Spleen (tissue), 7 donors: ENCODE results near the gene CTSL.
"Not testable (repeated sequence)": the region's sequence is repeated elsewhere in the genome, so short reads cannot be mapped to it uniquely, and the experiment has no call there.

Source experiments
- POLR2A ChIP-seq, 3 donors: fragments of 450-650 bp; IDR thresholded peaks; one replicate each; pipeline ENCODE4 v1.5.1; 2017; ENCODE audit warnings: antibody characterized with exemption in 3 of 3, mild to moderate bottlenecking in 1 of 3
- POLR2AphosphoS5 ChIP-seq, 3 donors: sonication (generic); formaldehyde crosslinking; IDR thresholded peaks; one replicate each; pipeline ENCODE4 v1.5.1; 2017; ENCODE audit warnings: antibody characterized with exemption in 3 of 3
- TF ChIP-seq, protein P1 (sequence below), 11 experiments: fragments of 200-600 bp in 7 of 11; fragments of 450-650 bp in 4 of 11; sonication (generic) in 4 of 11; IDR thresholded peaks in 8 of 11; conservative IDR thresholded peaks in 3 of 11; 1 replicate in 7 of 11; 2 replicates in 4 of 11; pipeline versions ENCODE4 v1.4.0 to v1.8.0; 2016 to 2021; ENCODE audit warnings: antibody characterized with exemption in 11 of 11, inconsistent platforms in 4 of 11, mild to moderate bottlenecking in 1 of 11
- donor health status: DM: no; HTN: no; CAD: no; lungs with moderate emphysema.
- donor health status: DM: no; HTN: no; CAD: no.
- donor health status: DM: no; HTN: no; CAD: no.

- TF ChIP-seq, protein P1, sequence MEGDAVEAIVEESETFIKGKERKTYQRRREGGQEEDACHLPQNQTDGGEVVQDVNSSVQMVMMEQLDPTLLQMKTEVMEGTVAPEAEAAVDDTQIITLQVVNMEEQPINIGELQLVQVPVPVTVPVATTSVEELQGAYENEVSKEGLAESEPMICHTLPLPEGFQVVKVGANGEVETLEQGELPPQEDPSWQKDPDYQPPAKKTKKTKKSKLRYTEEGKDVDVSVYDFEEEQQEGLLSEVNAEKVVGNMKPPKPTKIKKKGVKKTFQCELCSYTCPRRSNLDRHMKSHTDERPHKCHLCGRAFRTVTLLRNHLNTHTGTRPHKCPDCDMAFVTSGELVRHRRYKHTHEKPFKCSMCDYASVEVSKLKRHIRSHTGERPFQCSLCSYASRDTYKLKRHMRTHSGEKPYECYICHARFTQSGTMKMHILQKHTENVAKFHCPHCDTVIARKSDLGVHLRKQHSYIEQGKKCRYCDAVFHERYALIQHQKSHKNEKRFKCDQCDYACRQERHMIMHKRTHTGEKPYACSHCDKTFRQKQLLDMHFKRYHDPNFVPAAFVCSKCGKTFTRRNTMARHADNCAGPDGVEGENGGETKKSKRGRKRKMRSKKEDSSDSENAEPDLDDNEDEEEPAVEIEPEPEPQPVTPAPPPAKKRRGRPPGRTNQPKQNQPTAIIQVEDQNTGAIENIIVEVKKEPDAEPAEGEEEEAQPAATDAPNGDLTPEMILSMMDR (IDR thresholded peaks at IDR 0.05 in 8 of 11, conservative IDR thresholded peaks at IDR 0.05 in 3 of 11): not testable (repeated sequence)
- TF ChIP-seq POLR2AphosphoS5, POLR2A (IDR thresholded peaks at IDR 0.05): not testable (repeated sequence)
Observed at GRCh38 chr9:87758330-87758729, 32.4 kb downstream of the CTSL start.
